ENCODE data around the gene SUV39H2. TPM values are rescaled to one million over a fixed set of nuclear protein-coding genes. Genes with fewer than 3 reads are reported as not detected.
A peak's percentile ranks its signal among the peaks of the same experiment; 100 is the strongest.

SUV39H2 gene
- polyA plus RNA-seq, 1 donor from 2014 or later, result 19.4 TPM

DNA sequence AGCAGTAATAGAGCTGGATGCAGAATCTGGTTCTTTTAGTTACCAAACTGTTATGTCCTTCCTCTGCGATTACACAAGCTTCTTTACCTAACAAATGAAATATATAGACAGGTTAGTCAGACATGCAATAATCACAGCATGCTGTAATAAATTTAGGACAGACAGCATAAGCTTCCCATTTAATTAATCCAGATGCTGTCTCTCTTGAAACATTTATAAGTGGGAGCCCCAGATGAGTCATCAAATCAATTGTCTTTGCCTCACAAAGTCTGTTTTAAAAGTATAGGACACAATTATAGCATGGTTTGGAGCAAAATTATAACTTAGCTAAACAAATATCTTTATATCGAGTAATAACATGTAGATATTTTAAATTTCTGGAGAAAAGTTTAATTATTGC is 42.5 kb upstream of the SUV39H2 start:
- Histone ChIP-seq H3K4me2 (ENCODE audit: low read length) (peak overlapping the region; percentile 33), H4K20me1 (ENCODE audit: insufficient read depth) (no peaks in the 10 kb centered on the region), H2AFZ (ENCODE audit: low read depth, low read length) (no peak overlapping the region), H3K27me3 (ENCODE audit: insufficient read depth, low read depth, low read length) (no peaks in the 10 kb centered on the region), H3K27ac (ENCODE audit: low read length) (peak overlapping the region; percentile 98), H3K9me3 (ENCODE audit: low read length) (no peaks in the 10 kb centered on the region), H3K9ac (ENCODE audit: low read length) (no peak overlapping the region), H3K4me3 (ENCODE audit: low read length) (peak overlapping the region; percentile 96), H3K79me2 (replicated peaks; ENCODE audit: insufficient read depth, low read length) (peaks cover 17% of the 10 kb centered on the region), H3K9me2 (ENCODE audit: insufficient read depth, low read length) (no peaks in the 10 kb centered on the region), H3F3A (ENCODE audit: insufficient read depth, low read length, poor library complexity, severe bottlenecking) (peaks cover 7% of the 10 kb centered on the region), H3K36me3 (ENCODE audit: insufficient read depth, low read length) (no peaks in the 10 kb centered on the region)
- TF ChIP-seq MXI1 (conservative IDR thresholded peaks at IDR 0.05; ENCODE audit: poor library complexity, severe bottlenecking), result no peak
- no peak for TF ChIP-seq POLR2AphosphoS5 (IDR thresholded peaks at IDR 0.05)
- no peak for TF ChIP-seq RAD21 (conservative IDR thresholded peaks at IDR 0.05)
- TF ChIP-seq EP300 (conservative IDR thresholded peaks at IDR 0.05; ENCODE audit: poor library complexity, severe bottlenecking), result no peak
- TF ChIP-seq SMC3 (conservative IDR thresholded peaks at IDR 0.05; ENCODE audit: poor library complexity), result no peak
- no peak for TF ChIP-seq TAF1 (IDR thresholded peaks at IDR 0.05; ENCODE audit: low read depth)
- TF ChIP-seq EZH2 (IDR thresholded peaks at IDR 0.05; ENCODE audit: borderline replicate concordance, insufficient read depth, low read length, poor library complexity, severe bottlenecking), result no peak
- TF ChIP-seq, protein P1, sequence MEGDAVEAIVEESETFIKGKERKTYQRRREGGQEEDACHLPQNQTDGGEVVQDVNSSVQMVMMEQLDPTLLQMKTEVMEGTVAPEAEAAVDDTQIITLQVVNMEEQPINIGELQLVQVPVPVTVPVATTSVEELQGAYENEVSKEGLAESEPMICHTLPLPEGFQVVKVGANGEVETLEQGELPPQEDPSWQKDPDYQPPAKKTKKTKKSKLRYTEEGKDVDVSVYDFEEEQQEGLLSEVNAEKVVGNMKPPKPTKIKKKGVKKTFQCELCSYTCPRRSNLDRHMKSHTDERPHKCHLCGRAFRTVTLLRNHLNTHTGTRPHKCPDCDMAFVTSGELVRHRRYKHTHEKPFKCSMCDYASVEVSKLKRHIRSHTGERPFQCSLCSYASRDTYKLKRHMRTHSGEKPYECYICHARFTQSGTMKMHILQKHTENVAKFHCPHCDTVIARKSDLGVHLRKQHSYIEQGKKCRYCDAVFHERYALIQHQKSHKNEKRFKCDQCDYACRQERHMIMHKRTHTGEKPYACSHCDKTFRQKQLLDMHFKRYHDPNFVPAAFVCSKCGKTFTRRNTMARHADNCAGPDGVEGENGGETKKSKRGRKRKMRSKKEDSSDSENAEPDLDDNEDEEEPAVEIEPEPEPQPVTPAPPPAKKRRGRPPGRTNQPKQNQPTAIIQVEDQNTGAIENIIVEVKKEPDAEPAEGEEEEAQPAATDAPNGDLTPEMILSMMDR (IDR thresholded peaks at IDR 0.05; ENCODE audit: poor library complexity, severe bottlenecking), result no peak
- TF ChIP-seq REST (IDR thresholded peaks at IDR 0.05; ENCODE audit: borderline replicate concordance), result no peak

- H2AFZ ChIP-seq (ENCODE audit: low read depth, low read length), result peak overlapping the region; percentile 53
These were observed 41.5 kb upstream of the SUV39H2 start for GRCh38 chr10:14837003-14837756.

More at GRCh38 chr10:14837003-14837756, 41.5 kb upstream of the SUV39H2 start:
- Histone ChIP-seq H3K9ac (ENCODE audit: low read length) (peak overlapping the region; percentile 94), H3F3A (ENCODE audit: insufficient read depth, low read length, poor library complexity, severe bottlenecking) (peaks cover 7% of the 10 kb centered on the region), H3K79me2 (replicated peaks; ENCODE audit: insufficient read depth, low read length) (peaks cover 17% of the 10 kb centered on the region), H3K4me2 (ENCODE audit: low read length) (peak overlapping the region; percentile 76), H3K27me3 (ENCODE audit: insufficient read depth, low read depth, low read length) (no peaks in the 10 kb centered on the region), H3K27ac (ENCODE audit: low read length) (peak overlapping the region; percentile 98), H3K4me3 (ENCODE audit: low read length) (peak overlapping the region; percentile 96), H4K20me1 (ENCODE audit: insufficient read depth) (no peaks in the 10 kb centered on the region), H3K36me3 (ENCODE audit: insufficient read depth, low read length) (peaks cover 3% of the 10 kb centered on the region), H3K9me2 (ENCODE audit: insufficient read depth, low read length) (no peaks in the 10 kb centered on the region), H3K9me3 (ENCODE audit: low read length) (no peaks in the 10 kb centered on the region)
- TF ChIP-seq POLR2AphosphoS5 (IDR thresholded peaks at IDR 0.05) (no peak), SMC3 (conservative IDR thresholded peaks at IDR 0.05; ENCODE audit: poor library complexity) (no peak), RAD21 (conservative IDR thresholded peaks at IDR 0.05) (no peak)
- TF ChIP-seq, protein P1 (IDR thresholded peaks at IDR 0.05; ENCODE audit: poor library complexity, severe bottlenecking), result no peak

Measured in neural cell (in vitro differentiated cells).